ENCODE data around the gene EBP.

The EBP gene

DNA sequence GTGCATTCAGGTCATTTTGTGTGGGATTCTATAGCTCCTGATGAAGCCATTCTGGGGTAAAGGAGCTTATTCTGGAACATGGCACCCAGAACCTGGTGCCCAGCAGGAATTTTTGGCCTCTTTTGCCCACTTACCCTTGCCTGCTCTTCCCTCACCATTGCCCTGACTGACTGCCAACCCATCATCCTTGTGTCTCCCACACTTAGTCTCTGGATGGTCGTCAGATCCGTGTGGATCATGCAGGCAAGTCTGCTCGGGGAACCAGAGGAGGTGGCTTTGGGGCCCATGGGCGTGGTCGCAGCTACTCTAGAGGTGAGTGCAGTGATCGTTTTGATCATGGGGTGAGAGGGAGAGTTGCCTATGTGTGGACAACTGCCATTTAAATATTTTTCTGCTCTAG, 54.5 kb downstream of the EBP start:
- DNase-seq (ENCODE audit: low read depth in 3 of 3): no peak

Measured in stimulated activated CD4-positive, alpha-beta T cell treated with anti-CD3 and anti-CD28 coated beads, TNF-alpha, amount 100 ng/mL, for 48 hours (primary cell).